HG03457 (cell line): ENCODE data around the gene LETMD1.
"Not testable (repeated sequence)": the region's sequence is repeated elsewhere in the genome, so short reads cannot be mapped to it uniquely, and the experiment has no call there.

Experiments used
- ATAC-seq: cut with Tn5 transposase; IDR thresholded peaks from one replicate; pipeline ENCODE4 v1.9.1; 2021; ENCODE audit warnings: moderate number of reproducible peaks; ENCODE audit not compliant: unreplicated experiment

LETMD1 gene

GRCh38 chr12:51076236-51076930 lies 28.3 kb downstream of the LETMD1 start:
- ATAC-seq = no peak

- ATAC-seq = no peak
Observed at GRCh38 chr12:51077930-51078329, 29.8 kb downstream of the LETMD1 start.

- not testable (repeated sequence) for ATAC-seq
Observed at GRCh38 chr12:51078346-51078745, 30.2 kb downstream of the LETMD1 start.

- not testable (repeated sequence) for ATAC-seq
Observed at GRCh38 chr12:51078866-51079265, 30.7 kb downstream of the LETMD1 start.

- no peak for ATAC-seq
Observed at GRCh38 chr12:51080136-51080535, 32.0 kb downstream of the LETMD1 start.

GRCh38 chr12:51081421-51081820 lies 33.3 kb downstream of the LETMD1 start:
- no peak for ATAC-seq

GRCh38 chr12:51082561-51083125 lies 34.5 kb downstream of the LETMD1 start:
- ATAC-seq = peak; percentile 11

GRCh38 chr12:51083126-51083833 lies 35.2 kb downstream of the LETMD1 start, which contains the start of gene CSRNP2:
Gene CSRNP2 (minus strand): TSS chr12:51083596. CDS start chr12:51076561, 7,035 bp downstream.
- ATAC-seq = peak; percentile 93

- ATAC-seq = no peak
Observed at GRCh38 chr12:51085757-51086156, 37.6 kb downstream of the LETMD1 start.

- no peak for ATAC-seq
Observed at GRCh38 chr12:51086933-51087332, 38.8 kb downstream of the LETMD1 start.

- no peak for ATAC-seq
Observed at GRCh38 chr12:51087818-51088217, 39.7 kb downstream of the LETMD1 start.

GRCh38 chr12:51090705-51091229 lies 42.6 kb downstream of the LETMD1 start:
- no peak for ATAC-seq

GRCh38 chr12:51098611-51099010 lies 50.5 kb downstream of the LETMD1 start:
- ATAC-seq = no peak

- ATAC-seq = no peak
Observed at GRCh38 chr12:51103977-51104376, 55.9 kb downstream of the LETMD1 start.

GRCh38 chr12:51108136-51108535 lies 60.0 kb downstream of the LETMD1 start:
- no peak for ATAC-seq
